GM12875 (cell line): ENCODE measurements around the gene TRIM45.
"Not testable (repeated sequence)": the region's sequence is repeated elsewhere in the genome, so short reads cannot be mapped to it uniquely, and the experiment has no call there.

Experiments
- H3K4me3 ChIP-seq: one replicate; pipeline ENCODE4 v1.5.1; 2011; ENCODE audit warnings: low read depth, low read length, control low read depth
- CTCF ChIP-seq: IDR thresholded peaks from 2 replicates; pipeline ENCODE4 v1.5.1; 2011; ENCODE audit warnings: low read depth, mild to moderate bottlenecking, control low read depth, inconsistent platforms, low read length, moderate library complexity, borderline replicate concordance; ENCODE audit not compliant: insufficient read depth

Gene TRIM45

GRCh38 chr1:117161887-117162286, 40.3 kb upstream of the TRIM45 start:
- H3K4me3 ChIP-seq: no peak overlapping the region
- no peak for TF ChIP-seq CTCF

- not testable (repeated sequence) for H3K4me3 ChIP-seq
These were observed 29.8 kb upstream of the TRIM45 start for GRCh38 chr1:117151305-117151704.

- no peak overlapping the region for H3K4me3 ChIP-seq
- no peak for TF ChIP-seq CTCF
These were observed 28.8 kb upstream of the TRIM45 start for GRCh38 chr1:117150316-117150715.

GRCh38 chr1:117147856-117148588, 26.5 kb upstream of the TRIM45 start:
- H3K4me3 ChIP-seq: no peak overlapping the region
- TF ChIP-seq CTCF: no peak

GRCh38 chr1:117147341-117147831, 25.8 kb upstream of the TRIM45 start:
- H3K4me3 ChIP-seq: no peak overlapping the region
- TF ChIP-seq CTCF: no peak

- no peak overlapping the region for H3K4me3 ChIP-seq
- TF ChIP-seq CTCF: no peak
These were observed 25.2 kb upstream of the TRIM45 start for GRCh38 chr1:117146575-117147340.

GRCh38 chr1:117146072-117146471, 24.5 kb upstream of the TRIM45 start:
- no peak for TF ChIP-seq CTCF

More at GRCh38 chr1:117146072-117146471, 24.5 kb upstream of the TRIM45 start:
- H3K4me3 ChIP-seq: no peak overlapping the region
